Parathyroid adenoma (tissue), 2 donors: ENCODE results near the gene SLC7A10.

ENCODE experiments used
- H2AFZ ChIP-seq: fragments of 300-600 bp; sonication (generic); one replicate; pipeline ENCODE4 v1.7.0; 2017; ENCODE audit warnings: antibody characterized with exemption, mild to moderate bottlenecking
- H3K27ac ChIP-seq: fragments of 300-600 bp; sonication (generic); one replicate; pipeline ENCODE4 v1.7.0; 2017
- H3K27me3 ChIP-seq: fragments of 300-600 bp; sonication (generic); one replicate; pipeline ENCODE4 v1.7.0; 2017; ENCODE audit warnings: low read length; ENCODE audit not compliant: control insufficient read depth, insufficient read depth
- H3K36me3 ChIP-seq: fragments of 300-600 bp; sonication (generic); one replicate; pipeline ENCODE4 v1.7.0; 2017; ENCODE audit warnings: low read length; ENCODE audit not compliant: control insufficient read depth, insufficient read depth
- H3K4me1 ChIP-seq: fragments of 300-600 bp; sonication (generic); one replicate; pipeline ENCODE4 v1.7.0; 2017; ENCODE audit warnings: control low read depth
- H3K4me2 ChIP-seq: fragments of 300-600 bp; sonication (generic); one replicate; pipeline ENCODE4 v1.7.0; 2017; ENCODE audit warnings: low read length
- H3K4me3 ChIP-seq: fragments of 300-600 bp; sonication (generic); one replicate; pipeline ENCODE4 v1.7.0; 2017; ENCODE audit warnings: low read depth, low read length
- H3K79me2 ChIP-seq: fragments of 300-600 bp; sonication (generic); one replicate; pipeline ENCODE4 v1.7.0; 2017; ENCODE audit warnings: control low read depth
- H3K9ac ChIP-seq: fragments of 300-600 bp; sonication (generic); one replicate; pipeline ENCODE4 v1.7.0; 2017; ENCODE audit warnings: mild to moderate bottlenecking
- H3K9me3 ChIP-seq: fragments of 300-600 bp; sonication (generic); one replicate; pipeline ENCODE4 v1.7.0; 2017; ENCODE audit warnings: low read length; ENCODE audit not compliant: control insufficient read depth
- TF ChIP-seq, protein P1 (sequence below): fragments of 300-600 bp; sonication (generic); IDR thresholded peaks from one replicate; pipeline ENCODE4 v1.7.0; 2017; ENCODE audit warnings: antibody characterized with exemption, mild to moderate bottlenecking
- donor health status: primary hyperparathyroidism.

The SLC7A10 gene

GRCh38 chr19:33161201-33161600 lies 64.4 kb downstream of the SLC7A10 start:
- H3K4me3 ChIP-seq = no peak overlapping the region
- H3K9me3 ChIP-seq = no peaks in the 10 kb centered on the region
- H3K4me1 ChIP-seq = no peaks in the 10 kb centered on the region
- H3K79me2 ChIP-seq = no peaks in the 10 kb centered on the region
- H2AFZ ChIP-seq = no peak overlapping the region
- no peak overlapping the region for H3K27ac ChIP-seq
- H3K36me3 ChIP-seq = no peaks in the 10 kb centered on the region
- TF ChIP-seq, protein P1, sequence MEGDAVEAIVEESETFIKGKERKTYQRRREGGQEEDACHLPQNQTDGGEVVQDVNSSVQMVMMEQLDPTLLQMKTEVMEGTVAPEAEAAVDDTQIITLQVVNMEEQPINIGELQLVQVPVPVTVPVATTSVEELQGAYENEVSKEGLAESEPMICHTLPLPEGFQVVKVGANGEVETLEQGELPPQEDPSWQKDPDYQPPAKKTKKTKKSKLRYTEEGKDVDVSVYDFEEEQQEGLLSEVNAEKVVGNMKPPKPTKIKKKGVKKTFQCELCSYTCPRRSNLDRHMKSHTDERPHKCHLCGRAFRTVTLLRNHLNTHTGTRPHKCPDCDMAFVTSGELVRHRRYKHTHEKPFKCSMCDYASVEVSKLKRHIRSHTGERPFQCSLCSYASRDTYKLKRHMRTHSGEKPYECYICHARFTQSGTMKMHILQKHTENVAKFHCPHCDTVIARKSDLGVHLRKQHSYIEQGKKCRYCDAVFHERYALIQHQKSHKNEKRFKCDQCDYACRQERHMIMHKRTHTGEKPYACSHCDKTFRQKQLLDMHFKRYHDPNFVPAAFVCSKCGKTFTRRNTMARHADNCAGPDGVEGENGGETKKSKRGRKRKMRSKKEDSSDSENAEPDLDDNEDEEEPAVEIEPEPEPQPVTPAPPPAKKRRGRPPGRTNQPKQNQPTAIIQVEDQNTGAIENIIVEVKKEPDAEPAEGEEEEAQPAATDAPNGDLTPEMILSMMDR = no peak
- H3K27me3 ChIP-seq = no peaks in the 10 kb centered on the region
- H3K9ac ChIP-seq = no peak overlapping the region
- H3K4me2 ChIP-seq = no peak overlapping the region

DNA sequence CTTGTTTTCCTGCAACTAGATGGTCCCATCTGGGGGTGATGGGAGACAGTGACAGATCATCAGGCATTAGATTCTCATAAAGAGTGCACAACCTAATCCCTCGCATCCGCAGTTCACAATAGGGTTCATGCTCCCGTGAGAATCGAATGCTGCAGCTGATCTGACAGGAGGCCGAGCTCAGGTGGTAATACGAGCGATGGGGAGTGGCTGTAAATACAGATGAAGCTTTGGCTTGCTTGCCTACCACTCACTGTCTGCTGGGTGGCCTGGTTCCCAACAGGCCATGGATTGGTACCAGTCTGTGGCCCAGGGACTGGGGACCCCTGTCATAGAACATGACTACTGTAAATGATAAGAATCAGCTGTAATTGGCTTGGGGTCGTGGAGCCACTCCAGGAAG lies 65.8 kb downstream of the SLC7A10 start:
- TF ChIP-seq, protein P1 = no peak
- Histone ChIP-seq H3K9me3 (no peaks in the 10 kb centered on the region), H3K4me1 (no peaks in the 10 kb centered on the region), H2AFZ (no peak overlapping the region), H3K36me3 (no peaks in the 10 kb centered on the region), H3K79me2 (no peaks in the 10 kb centered on the region), H3K4me3 (no peak overlapping the region), H3K27ac (no peak overlapping the region), H3K27me3 (no peaks in the 10 kb centered on the region), H3K4me2 (no peak overlapping the region), H3K9ac (no peak overlapping the region)

DNA sequence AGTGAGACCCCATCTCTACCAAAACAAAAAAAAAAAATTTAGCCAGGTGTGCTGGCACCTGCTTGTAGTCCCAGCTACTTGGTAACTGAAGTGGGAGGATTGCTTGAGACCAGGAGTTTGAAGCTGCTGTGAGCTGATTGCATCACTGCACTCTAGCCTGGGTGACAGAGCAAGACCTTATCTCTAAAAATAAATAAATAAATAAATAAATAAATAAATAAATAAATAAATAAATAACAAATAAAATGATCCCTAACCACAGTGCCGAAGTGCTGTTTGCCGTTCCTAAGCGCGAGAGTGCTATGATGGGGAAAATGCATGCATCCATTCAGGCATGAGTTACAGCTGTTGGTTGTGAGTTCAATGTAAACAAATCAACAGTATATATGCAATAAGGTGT lies 66.5 kb downstream of the SLC7A10 start:
- Histone ChIP-seq H3K4me1 (no peaks in the 10 kb centered on the region), H3K79me2 (no peaks in the 10 kb centered on the region), H3K4me3 (no peak overlapping the region), H3K9ac (no peak overlapping the region), H3K9me3 (no peaks in the 10 kb centered on the region), H3K27ac (no peak overlapping the region), H3K27me3 (no peaks in the 10 kb centered on the region), H2AFZ (no peak overlapping the region), H3K4me2 (no peak overlapping the region), H3K36me3 (no peaks in the 10 kb centered on the region)
- TF ChIP-seq, protein P1 = no peak
